ENCODE measurements around the gene ZNF221.

DNA sequence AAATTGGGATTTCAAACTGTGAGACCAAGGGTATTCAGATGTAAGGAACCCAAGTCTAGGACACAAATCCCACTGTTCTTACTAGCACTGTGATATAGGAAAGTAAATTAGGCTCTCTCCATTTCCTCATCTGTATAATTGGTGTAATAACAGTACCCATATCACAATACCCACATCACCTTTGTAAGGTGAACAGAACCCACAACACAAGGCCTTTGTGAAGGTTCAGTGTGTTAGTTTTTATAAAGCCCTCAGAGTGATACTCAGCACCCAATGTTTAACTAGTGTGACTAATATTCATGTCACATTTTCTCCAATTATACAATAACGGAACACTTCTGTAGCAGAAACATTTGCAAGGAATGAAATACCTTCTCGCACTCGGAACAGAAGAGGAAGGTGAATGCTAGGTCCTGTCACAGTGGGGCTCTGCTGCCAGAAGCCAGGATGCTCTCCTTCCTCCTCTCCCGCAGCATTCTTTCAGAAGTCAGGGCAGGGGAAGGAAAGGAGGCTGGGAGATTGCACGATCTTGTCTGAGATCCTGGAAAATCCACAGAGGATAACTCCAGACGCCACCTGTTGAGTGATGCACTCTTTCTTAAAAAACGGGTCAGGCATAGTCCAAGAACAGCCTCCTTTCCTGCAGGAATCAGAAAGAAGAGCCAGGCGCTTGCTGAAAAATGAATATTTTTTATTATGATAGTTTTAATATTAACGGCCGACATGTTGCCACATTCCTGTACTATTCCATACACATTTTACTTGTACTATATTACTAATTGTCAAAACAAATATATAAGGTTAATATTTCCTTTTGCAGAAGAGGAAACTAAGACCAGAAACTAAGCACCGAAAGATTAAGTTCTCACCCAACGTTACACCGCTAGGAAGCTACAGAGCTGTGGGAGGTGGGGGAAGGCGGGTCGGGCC is 16.7 kb upstream of the ZNF221 start:
- no peak for TF ChIP-seq EZH2 (IDR thresholded peaks at IDR 0.05; ENCODE audit: insufficient read depth, poor library complexity, severe bottlenecking)
- TF ChIP-seq EZH2phosphoT487 (IDR thresholded peaks at IDR 0.05; ENCODE audit: insufficient read depth, low read depth): no peak
